ENCODE data around the gene USP15.
A peak's percentile ranks its signal among the peaks of the same experiment; 100 is the strongest.

The USP15 gene

DNA sequence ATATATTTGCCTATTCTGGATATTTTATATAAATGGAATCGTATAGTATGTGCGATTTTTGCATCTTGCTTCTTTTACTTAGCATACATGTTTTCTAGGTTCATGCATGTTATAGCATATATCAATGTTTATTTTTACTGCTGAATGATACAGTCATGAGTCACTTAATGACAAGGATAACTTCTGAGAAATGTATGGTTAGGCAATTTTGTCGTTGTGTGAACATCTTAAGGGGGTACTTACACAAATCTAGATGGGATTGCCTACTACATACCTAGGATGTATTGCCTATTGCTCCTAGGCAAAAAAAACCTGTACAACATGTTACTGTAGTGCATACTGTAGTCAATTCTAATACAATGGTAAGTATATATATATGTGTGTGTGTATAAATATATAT, 8.8 kb downstream of the USP15 start:
- Histone ChIP-seq H4K8ac (ENCODE audit: low read depth, low read length) (no peak overlapping the region), H3K18ac (ENCODE audit: low read length) (no peak overlapping the region), H3K27ac (ENCODE audit: low read depth, low read length) (no peak overlapping the region), H3K4me2 (ENCODE audit: low read length) (no peak overlapping the region), H2AK5ac (ENCODE audit: low read length) (no peak overlapping the region), H2BK5ac (ENCODE audit: low read depth, low read length, poor library complexity) (no peak overlapping the region), H3K14ac (ENCODE audit: low read length) (no peak overlapping the region), H4K91ac (ENCODE audit: low read depth, low read length) (no peak overlapping the region), H3K27me3 (ENCODE audit: insufficient read depth, low read length) (no peaks in the 10 kb centered on the region), H3K79me2 (ENCODE audit: control insufficient read depth, insufficient read depth, low read length, poor library complexity) (peaks cover 2% of the 10 kb centered on the region), H4K12ac (ENCODE audit: low read depth, low read length) (no peak overlapping the region), H3K36me3 (ENCODE audit: control insufficient read depth in 1 of 2, insufficient read depth in 2 of 2, low read length in 2 of 2) (peaks cover 0 to under 1% of the 10 kb centered on the region in 2 experiments), H2BK12ac (ENCODE audit: low read length) (no peak overlapping the region), H3K4me1 (ENCODE audit: control insufficient read depth in 1 of 2, insufficient read depth in 2 of 2, low read length in 2 of 2) (no peaks in the 10 kb centered on the region), H3K9me3 (ENCODE audit: insufficient read depth, low read depth, low read length) (no peaks in the 10 kb centered on the region), H3K4ac (ENCODE audit: low read depth, low read length) (no peak overlapping the region), H3K79me1 (ENCODE audit: low read length) (no peaks in the 10 kb centered on the region), H2BK120ac (ENCODE audit: insufficient read depth, low read length, poor library complexity) (no peak overlapping the region), H3K23ac (ENCODE audit: low read length) (no peak overlapping the region), H2AFZ (ENCODE audit: insufficient read depth, low read length, poor library complexity) (no peak overlapping the region), H3K4me3 (ENCODE audit: low read depth, low read length) (no peak overlapping the region), H3K9ac (ENCODE audit: low read length) (no peak overlapping the region)
- no CpG with 5 or more reads among the region's 3 CpGs for WGBS (ENCODE audit: extremely low coverage, insufficient coverage, insufficient read length)
- DNase-seq: peak in 1 of 2 donors; percentile 81

DNA sequence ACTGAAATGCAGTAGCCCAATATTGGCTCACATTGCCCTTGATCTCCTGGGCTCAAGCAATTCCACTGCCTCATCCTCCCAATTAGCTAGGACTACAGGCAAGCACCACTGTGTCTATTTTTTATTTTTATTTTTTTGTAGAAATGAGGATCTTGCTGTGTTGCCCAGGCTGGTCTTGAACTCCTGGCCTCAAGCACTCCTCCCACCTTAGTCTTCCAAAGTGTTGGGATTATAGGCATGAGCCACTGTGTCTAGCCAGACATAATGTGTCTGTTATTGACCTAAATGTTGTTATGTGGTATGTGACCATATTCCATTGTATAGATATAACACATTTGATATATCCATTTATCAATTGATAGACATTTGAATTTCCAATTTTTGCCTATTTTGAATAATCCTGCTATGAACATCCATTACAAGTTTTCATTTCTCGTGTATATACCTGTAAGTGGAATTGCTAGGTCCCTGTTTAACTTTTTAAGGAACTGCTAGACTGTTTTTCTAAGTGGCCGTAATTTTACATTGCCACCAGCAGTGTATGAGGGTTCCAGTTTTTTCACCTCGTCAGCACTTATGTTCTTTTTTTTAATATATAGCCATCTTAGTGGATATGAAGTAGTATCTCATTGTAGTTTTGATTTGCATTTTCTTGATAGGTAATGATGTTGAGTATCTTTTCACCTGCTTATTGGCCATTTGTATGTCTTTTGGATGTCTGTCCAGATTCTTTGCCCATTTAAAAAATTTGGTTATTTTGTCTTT, 9.4 kb downstream of the USP15 start:
- WGBS (ENCODE audit: extremely low coverage, insufficient coverage, insufficient read length): no CpG with 5 or more reads among the region's 3 CpGs
- Histone ChIP-seq H3K27me3 (ENCODE audit: insufficient read depth, low read length) (no peaks in the 10 kb centered on the region), H3K9me3 (ENCODE audit: insufficient read depth, low read depth, low read length) (no peaks in the 10 kb centered on the region), H3K4me3 (ENCODE audit: low read depth, low read length) (no peak overlapping the region), H2AK5ac (ENCODE audit: low read length) (no peak overlapping the region), H3K14ac (ENCODE audit: low read length) (no peak overlapping the region), H3K79me1 (ENCODE audit: low read length) (no peaks in the 10 kb centered on the region), H3K4me1 (ENCODE audit: control insufficient read depth in 1 of 2, insufficient read depth in 2 of 2, low read length in 2 of 2) (no peaks in the 10 kb centered on the region), H3K27ac (ENCODE audit: low read depth, low read length) (no peak overlapping the region), H4K91ac (ENCODE audit: low read depth, low read length) (no peak overlapping the region), H2AFZ (ENCODE audit: insufficient read depth, low read length, poor library complexity) (no peak overlapping the region), H2BK12ac (ENCODE audit: low read length) (no peak overlapping the region), H4K8ac (ENCODE audit: low read depth, low read length) (no peak overlapping the region), H3K23ac (ENCODE audit: low read length) (no peak overlapping the region), H2BK120ac (ENCODE audit: insufficient read depth, low read length, poor library complexity) (no peak overlapping the region), H3K4ac (ENCODE audit: low read depth, low read length) (peak overlapping the region; percentile 69), H4K12ac (ENCODE audit: low read depth, low read length) (no peak overlapping the region), H3K4me2 (ENCODE audit: low read length) (no peak overlapping the region), H3K18ac (ENCODE audit: low read length) (no peak overlapping the region), H2BK5ac (ENCODE audit: low read depth, low read length, poor library complexity) (no peak overlapping the region), H3K9ac (ENCODE audit: low read length) (no peak overlapping the region), H3K36me3 (ENCODE audit: control insufficient read depth in 1 of 2, insufficient read depth in 2 of 2, low read length in 2 of 2) (no peaks in the 10 kb centered on the region), H3K79me2 (ENCODE audit: control insufficient read depth, insufficient read depth, low read length, poor library complexity) (no peaks in the 10 kb centered on the region)
- no peak for DNase-seq

DNA sequence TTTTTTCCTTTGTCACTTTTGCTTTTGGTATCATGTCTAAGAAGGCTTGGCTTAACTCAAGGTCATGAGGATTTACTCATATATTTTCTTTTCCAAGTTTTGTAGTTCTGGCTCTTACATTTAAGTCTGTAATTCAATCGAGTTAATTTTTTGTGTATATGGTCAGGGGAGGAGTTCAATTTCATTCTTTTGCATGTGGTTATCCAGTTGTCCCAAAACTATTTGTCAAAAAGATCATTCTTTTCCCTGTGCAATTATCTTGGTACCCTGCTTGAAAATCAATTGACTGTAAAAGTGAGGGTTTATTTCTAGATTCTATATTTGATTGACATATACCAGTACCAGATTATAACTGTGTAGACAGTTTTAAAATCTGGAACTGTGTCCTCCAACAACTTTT, 10.2 kb downstream of the USP15 start:
- Histone ChIP-seq H2BK120ac (ENCODE audit: insufficient read depth, low read length, poor library complexity) (no peak overlapping the region), H3K27me3 (ENCODE audit: insufficient read depth, low read length) (no peaks in the 10 kb centered on the region), H3K4me2 (ENCODE audit: low read length) (no peak overlapping the region), H3K14ac (ENCODE audit: low read length) (no peak overlapping the region), H4K12ac (ENCODE audit: low read depth, low read length) (no peak overlapping the region), H3K79me2 (ENCODE audit: control insufficient read depth, insufficient read depth, low read length, poor library complexity) (no peaks in the 10 kb centered on the region), H2BK5ac (ENCODE audit: low read depth, low read length, poor library complexity) (no peak overlapping the region), H3K36me3 (ENCODE audit: control insufficient read depth in 1 of 2, insufficient read depth in 2 of 2, low read length in 2 of 2) (no peaks in the 10 kb centered on the region), H3K27ac (ENCODE audit: low read depth, low read length) (no peak overlapping the region), H2AK5ac (ENCODE audit: low read length) (no peak overlapping the region), H3K4me3 (ENCODE audit: low read depth, low read length) (no peak overlapping the region), H3K9ac (ENCODE audit: low read length) (no peak overlapping the region), H4K8ac (ENCODE audit: low read depth, low read length) (no peak overlapping the region), H3K4ac (ENCODE audit: low read depth, low read length) (no peak overlapping the region), H3K9me3 (ENCODE audit: insufficient read depth, low read depth, low read length) (no peaks in the 10 kb centered on the region), H3K18ac (ENCODE audit: low read length) (no peak overlapping the region), H4K91ac (ENCODE audit: low read depth, low read length) (no peak overlapping the region), H3K4me1 (ENCODE audit: control insufficient read depth in 1 of 2, insufficient read depth in 2 of 2, low read length in 2 of 2) (no peaks in the 10 kb centered on the region), H2AFZ (ENCODE audit: insufficient read depth, low read length, poor library complexity) (no peak overlapping the region), H3K79me1 (ENCODE audit: low read length) (no peaks in the 10 kb centered on the region), H3K23ac (ENCODE audit: low read length) (no peak overlapping the region), H2BK12ac (ENCODE audit: low read length) (no peak overlapping the region)
- WGBS (ENCODE audit: extremely low coverage, insufficient coverage, insufficient read length): no CpG with 5 or more reads among the region's 1 CpG
- DNase-seq: no peak

DNA sequence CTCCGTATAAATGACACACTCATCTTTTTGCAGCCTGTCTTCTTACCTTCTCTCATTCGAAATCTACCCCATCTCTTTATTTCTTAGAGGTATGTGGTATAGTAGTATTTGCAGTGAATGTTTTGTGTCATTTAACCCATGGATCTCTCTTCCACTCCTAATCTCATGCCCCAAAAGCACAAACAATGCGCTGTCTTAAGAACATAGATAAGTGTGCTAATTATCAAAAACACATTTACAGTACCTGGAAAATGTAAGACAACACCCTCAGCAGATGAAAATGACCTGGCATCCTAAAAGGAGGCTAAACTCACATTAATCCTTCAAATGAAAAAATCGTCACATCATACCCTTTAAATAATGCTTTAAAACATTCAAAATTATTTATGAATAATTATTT, 10.7 kb downstream of the USP15 start:
- Histone ChIP-seq H3K18ac (ENCODE audit: low read length) (no peak overlapping the region), H3K27ac (ENCODE audit: low read depth, low read length) (no peak overlapping the region), H3K9ac (ENCODE audit: low read length) (no peak overlapping the region), H3K79me2 (ENCODE audit: control insufficient read depth, insufficient read depth, low read length, poor library complexity) (no peaks in the 10 kb centered on the region), H3K4me1 (ENCODE audit: control insufficient read depth in 1 of 2, insufficient read depth in 2 of 2, low read length in 2 of 2) (no peaks in the 10 kb centered on the region), H3K14ac (ENCODE audit: low read length) (no peak overlapping the region), H3K79me1 (ENCODE audit: low read length) (no peaks in the 10 kb centered on the region), H3K4me2 (ENCODE audit: low read length) (no peak overlapping the region), H4K12ac (ENCODE audit: low read depth, low read length) (no peak overlapping the region), H3K9me3 (ENCODE audit: insufficient read depth, low read depth, low read length) (no peaks in the 10 kb centered on the region), H2AFZ (ENCODE audit: insufficient read depth, low read length, poor library complexity) (no peak overlapping the region), H2BK120ac (ENCODE audit: insufficient read depth, low read length, poor library complexity) (no peak overlapping the region), H3K36me3 (ENCODE audit: control insufficient read depth in 1 of 2, insufficient read depth in 2 of 2, low read length in 2 of 2) (no peaks in the 10 kb centered on the region), H2BK12ac (ENCODE audit: low read length) (no peak overlapping the region), H3K4ac (ENCODE audit: low read depth, low read length) (no peak overlapping the region), H4K91ac (ENCODE audit: low read depth, low read length) (no peak overlapping the region), H2AK5ac (ENCODE audit: low read length) (no peak overlapping the region), H3K23ac (ENCODE audit: low read length) (no peak overlapping the region), H3K4me3 (ENCODE audit: low read depth, low read length) (no peak overlapping the region), H2BK5ac (ENCODE audit: low read depth, low read length, poor library complexity) (no peak overlapping the region), H4K8ac (ENCODE audit: low read depth, low read length) (no peak overlapping the region), H3K27me3 (ENCODE audit: insufficient read depth, low read length) (no peaks in the 10 kb centered on the region)
- no CpG with 5 or more reads among the region's 4 CpGs for WGBS (ENCODE audit: extremely low coverage, insufficient coverage, insufficient read length)
- no peak for DNase-seq

All from trophoblast cell (in vitro differentiated cells and primary cell).